Measurements from ENCODE around the gene NIM1K.

NIM1K gene

GRCh38 chr5:43315263-43315662, 123.2 kb downstream of the NIM1K start:
- no peak overlapping the region for H2AFZ ChIP-seq (ENCODE audit: low read length)
- no peak overlapping the region for H3K23ac ChIP-seq (ENCODE audit: low read depth, low read length, poor library complexity)
- peaks cover 5 to 22% of the 10 kb centered on the region in 2 donors for H3K36me3 ChIP-seq (replicated peaks in 1 of 2; ENCODE audit: control insufficient read depth in 2 of 2, insufficient read depth in 2 of 2, low read length in 2 of 2)
- H3K4ac ChIP-seq (ENCODE audit: low read length) = no peak overlapping the region
- H3K14ac ChIP-seq (ENCODE audit: low read length) = no peak overlapping the region
- WGBS, 2 donors (ENCODE audit: extremely low coverage in 2 of 2, insufficient read length in 2 of 2, insufficient replicate concordance in 1 of 2) = no CpG with 5 or more reads among the region's 8 CpGs
- H3K27ac ChIP-seq (replicated peaks; ENCODE audit: low read length) = no peak overlapping the region
- H2BK12ac ChIP-seq (ENCODE audit: low read length) = no peak overlapping the region
- peaks cover 4 to 12% of the 10 kb centered on the region in 2 donors for H3K4me1 ChIP-seq (ENCODE audit: control insufficient read depth in 2 of 2, insufficient read depth in 1 of 2, low read depth in 1 of 2, low read length in 2 of 2)
- H3K4me3 ChIP-seq (ENCODE audit: low read length in 2 of 2) = no peak overlapping the region
- no peak overlapping the region for H3K9ac ChIP-seq (ENCODE audit: low read depth, low read length, poor library complexity)
- no peaks in the 10 kb centered on the region for H3K9me3 ChIP-seq (replicated peaks in 1 of 2; ENCODE audit: control insufficient read depth in 2 of 2, insufficient read depth in 1 of 2, low read depth in 1 of 2, low read length in 2 of 2)
- no peak overlapping the region for H2BK15ac ChIP-seq (ENCODE audit: low read length)
- no peak overlapping the region for H2BK5ac ChIP-seq (ENCODE audit: low read length)
- H3K27me3 ChIP-seq (ENCODE audit: control insufficient read depth in 3 of 3, insufficient read depth in 3 of 3, low read depth in 1 of 3, low read length in 3 of 3) = no peaks in the 10 kb centered on the region
- H3K79me1 ChIP-seq (ENCODE audit: low read depth, low read length) = no peaks in the 10 kb centered on the region
- H2AK5ac ChIP-seq (ENCODE audit: low read depth, low read length) = no peak overlapping the region
- no peak overlapping the region for H4K91ac ChIP-seq (ENCODE audit: low read depth, low read length, poor library complexity)
- peak overlapping the region; percentile 42 for H3K18ac ChIP-seq (ENCODE audit: low read length)
- DNase-seq (ENCODE audit: low spot score) = no peak
- no peak overlapping the region for H3K4me2 ChIP-seq (ENCODE audit: insufficient read depth, low read length, poor library complexity, severe bottlenecking)
- no peak overlapping the region for H4K8ac ChIP-seq (ENCODE audit: low read depth, low read length)
- no peak overlapping the region for H2BK120ac ChIP-seq (ENCODE audit: low read depth, low read length)

- H3K9ac ChIP-seq (ENCODE audit: low read depth, low read length, poor library complexity) = no peak overlapping the region
- no peak overlapping the region for H3K27ac ChIP-seq (replicated peaks; ENCODE audit: low read length)
- no peak overlapping the region for H4K8ac ChIP-seq (ENCODE audit: low read depth, low read length)
- H2AK5ac ChIP-seq (ENCODE audit: low read depth, low read length) = no peak overlapping the region
- H3K18ac ChIP-seq (ENCODE audit: low read length) = no peak overlapping the region
- no peak for DNase-seq (ENCODE audit: low spot score)
- H3K4me3 ChIP-seq (ENCODE audit: low read length in 2 of 2) = no peak overlapping the region
- H3K9me3 ChIP-seq (replicated peaks in 1 of 2; ENCODE audit: control insufficient read depth in 2 of 2, insufficient read depth in 1 of 2, low read depth in 1 of 2, low read length in 2 of 2) = no peaks in the 10 kb centered on the region
- H3K23ac ChIP-seq (ENCODE audit: low read depth, low read length, poor library complexity) = no peak overlapping the region
- WGBS, 2 donors (ENCODE audit: extremely low coverage in 2 of 2, insufficient read length in 2 of 2, insufficient replicate concordance in 1 of 2) = no CpG with 5 or more reads among the region's 3 CpGs
- H2BK12ac ChIP-seq (ENCODE audit: low read length) = no peak overlapping the region
- no peak overlapping the region for H2AFZ ChIP-seq (ENCODE audit: low read length)
- no peak overlapping the region for H2BK15ac ChIP-seq (ENCODE audit: low read length)
- no peak overlapping the region for H3K14ac ChIP-seq (ENCODE audit: low read length)
- H3K4me1 ChIP-seq (ENCODE audit: control insufficient read depth in 2 of 2, insufficient read depth in 1 of 2, low read depth in 1 of 2, low read length in 2 of 2) = peaks cover 4 to 12% of the 10 kb centered on the region in 2 donors
- no peak overlapping the region for H4K91ac ChIP-seq (ENCODE audit: low read depth, low read length, poor library complexity)
- no peak overlapping the region for H2BK120ac ChIP-seq (ENCODE audit: low read depth, low read length)
- no peaks in the 10 kb centered on the region for H3K79me1 ChIP-seq (ENCODE audit: low read depth, low read length)
- H3K4ac ChIP-seq (ENCODE audit: low read length) = no peak overlapping the region
- H3K27me3 ChIP-seq (ENCODE audit: control insufficient read depth in 3 of 3, insufficient read depth in 3 of 3, low read depth in 1 of 3, low read length in 3 of 3) = no peaks in the 10 kb centered on the region
- H2BK5ac ChIP-seq (ENCODE audit: low read length) = no peak overlapping the region
- H3K4me2 ChIP-seq (ENCODE audit: insufficient read depth, low read length, poor library complexity, severe bottlenecking) = no peak overlapping the region
- peaks cover 5 to 18% of the 10 kb centered on the region in 2 donors for H3K36me3 ChIP-seq (replicated peaks in 1 of 2; ENCODE audit: control insufficient read depth in 2 of 2, insufficient read depth in 2 of 2, low read length in 2 of 2)
Observed at GRCh38 chr5:43315682-43316081, 123.7 kb downstream of the NIM1K start.

GRCh38 chr5:43316421-43316820, 124.4 kb downstream of the NIM1K start:
- Histone ChIP-seq H2BK5ac (ENCODE audit: low read length) (no peak overlapping the region), H3K27ac (replicated peaks; ENCODE audit: low read length) (no peak overlapping the region), H2BK15ac (ENCODE audit: low read length) (no peak overlapping the region), H4K91ac (ENCODE audit: low read depth, low read length, poor library complexity) (no peak overlapping the region), H3K14ac (ENCODE audit: low read length) (no peak overlapping the region), H3K79me1 (ENCODE audit: low read depth, low read length) (no peaks in the 10 kb centered on the region), H3K4me2 (ENCODE audit: insufficient read depth, low read length, poor library complexity, severe bottlenecking) (no peak overlapping the region), H2BK12ac (ENCODE audit: low read length) (no peak overlapping the region), H3K23ac (ENCODE audit: low read depth, low read length, poor library complexity) (no peak overlapping the region), H3K18ac (ENCODE audit: low read length) (no peak overlapping the region), H3K4me1 (ENCODE audit: control insufficient read depth in 2 of 2, insufficient read depth in 1 of 2, low read depth in 1 of 2, low read length in 2 of 2) (peaks cover 4 to 12% of the 10 kb centered on the region in 2 donors), H2AFZ (ENCODE audit: low read length) (no peak overlapping the region), H3K4ac (ENCODE audit: low read length) (no peak overlapping the region), H4K8ac (ENCODE audit: low read depth, low read length) (no peak overlapping the region), H3K27me3 (ENCODE audit: control insufficient read depth in 3 of 3, insufficient read depth in 3 of 3, low read depth in 1 of 3, low read length in 3 of 3) (no peaks in the 10 kb centered on the region), H3K36me3 (replicated peaks in 1 of 2; ENCODE audit: control insufficient read depth in 2 of 2, insufficient read depth in 2 of 2, low read length in 2 of 2) (peaks cover 3 to 10% of the 10 kb centered on the region in 2 donors), H2AK5ac (ENCODE audit: low read depth, low read length) (no peak overlapping the region), H3K9me3 (replicated peaks in 1 of 2; ENCODE audit: control insufficient read depth in 2 of 2, insufficient read depth in 1 of 2, low read depth in 1 of 2, low read length in 2 of 2) (no peaks in the 10 kb centered on the region), H2BK120ac (ENCODE audit: low read depth, low read length) (no peak overlapping the region), H3K4me3 (ENCODE audit: low read length in 2 of 2) (no peak overlapping the region), H3K9ac (ENCODE audit: low read depth, low read length, poor library complexity) (no peak overlapping the region)
- DNase-seq (ENCODE audit: low spot score) = no peak
- no CpG with 5 or more reads among the region's 5 CpGs for whole genome bisulfite sequencing, 2 donors (ENCODE audit: extremely low coverage in 2 of 2, insufficient read length in 2 of 2, insufficient replicate concordance in 1 of 2)

GRCh38 chr5:43320846-43321245, 128.8 kb downstream of the NIM1K start:
- Histone ChIP-seq H2BK5ac (ENCODE audit: low read length) (no peak overlapping the region), H3K79me1 (ENCODE audit: low read depth, low read length) (no peaks in the 10 kb centered on the region), H3K27ac (replicated peaks; ENCODE audit: low read length) (no peak overlapping the region), H3K14ac (ENCODE audit: low read length) (no peak overlapping the region), H3K18ac (ENCODE audit: low read length) (no peak overlapping the region), H3K27me3 (ENCODE audit: control insufficient read depth in 3 of 3, insufficient read depth in 3 of 3, low read depth in 1 of 3, low read length in 3 of 3) (no peaks in the 10 kb centered on the region), H3K36me3 (replicated peaks in 1 of 2; ENCODE audit: control insufficient read depth in 2 of 2, insufficient read depth in 2 of 2, low read length in 2 of 2) (no peaks in the 10 kb centered on the region), H2BK12ac (ENCODE audit: low read length) (peak overlapping the region; percentile 58), H2BK120ac (ENCODE audit: low read depth, low read length) (no peak overlapping the region), H3K4me1 (ENCODE audit: control insufficient read depth in 2 of 2, insufficient read depth in 1 of 2, low read depth in 1 of 2, low read length in 2 of 2) (no peaks in the 10 kb centered on the region), H3K4me2 (ENCODE audit: insufficient read depth, low read length, poor library complexity, severe bottlenecking) (no peak overlapping the region), H3K23ac (ENCODE audit: low read depth, low read length, poor library complexity) (no peak overlapping the region), H3K9me3 (replicated peaks in 1 of 2; ENCODE audit: control insufficient read depth in 2 of 2, insufficient read depth in 1 of 2, low read depth in 1 of 2, low read length in 2 of 2) (no peaks in the 10 kb centered on the region), H2BK15ac (ENCODE audit: low read length) (no peak overlapping the region), H2AK5ac (ENCODE audit: low read depth, low read length) (no peak overlapping the region), H2AFZ (ENCODE audit: low read length) (no peak overlapping the region), H4K8ac (ENCODE audit: low read depth, low read length) (no peak overlapping the region), H3K4ac (ENCODE audit: low read length) (no peak overlapping the region), H3K4me3 (ENCODE audit: low read length in 2 of 2) (no peak overlapping the region), H3K9ac (ENCODE audit: low read depth, low read length, poor library complexity) (no peak overlapping the region), H4K91ac (ENCODE audit: low read depth, low read length, poor library complexity) (no peak overlapping the region)
- no CpG with 5 or more reads among the region's 4 CpGs for WGBS, 2 donors (ENCODE audit: extremely low coverage in 2 of 2, insufficient read length in 2 of 2, insufficient replicate concordance in 1 of 2)
- DNase-seq (ENCODE audit: low spot score) = no peak
